Breast epithelium (tissue), 3 donors: ENCODE measurements around the gene UFM1.
"Not testable (repeated sequence)": the region's sequence is repeated elsewhere in the genome, so short reads cannot be mapped to it uniquely, and the experiment has no call there.

Experiments used
- CTCF ChIP-seq, 3 donors: fragments of 450-650 bp; IDR thresholded peaks; one replicate each; pipeline ENCODE4 v1.5.1; 2016 to 2017; ENCODE audit warnings: antibody characterized with exemption in 3 of 3, mild to moderate bottlenecking in 3 of 3, moderate library complexity in 3 of 3
- POLR2AphosphoS5 ChIP-seq, 3 donors: sonication (generic); formaldehyde crosslinking; IDR thresholded peaks; one replicate each; pipeline ENCODE4 v1.6.1; 2017; ENCODE audit warnings: antibody characterized with exemption in 3 of 3

DNA sequence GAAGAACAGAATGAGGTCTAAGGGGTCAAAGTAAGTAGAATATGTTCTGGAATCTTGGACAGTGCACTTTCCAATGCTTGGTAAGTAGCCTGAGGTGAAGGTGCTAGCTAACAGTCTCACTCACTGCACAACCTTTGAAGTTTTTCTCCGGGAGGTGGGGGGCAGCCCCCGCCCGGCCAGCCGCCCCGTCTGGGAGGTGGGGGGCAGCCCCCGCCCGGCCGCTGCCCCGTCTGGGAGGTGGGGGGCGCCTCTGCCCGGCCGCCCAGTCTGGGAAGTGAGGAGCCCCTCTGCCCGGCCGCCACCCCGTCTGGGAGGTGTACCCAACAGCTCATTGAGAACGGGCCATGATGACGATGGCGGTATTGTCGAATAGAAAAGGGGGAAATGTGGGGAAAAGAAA lies 14.1 kb downstream of the UFM1 start:
- TF ChIP-seq CTCF, POLR2AphosphoS5 (IDR thresholded peaks at IDR 0.05): not testable (repeated sequence)
